GM18519 (cell line): Measurements from ENCODE around the gene ADAMTS13.
"Not testable (repeated sequence)": the region's sequence is repeated elsewhere in the genome, so short reads cannot be mapped to it uniquely, and the experiment has no call there.

Source experiments
- ATAC-seq: cut with Tn5 transposase; IDR thresholded peaks from one replicate; pipeline ENCODE4 v1.9.1; 2021; ENCODE audit warnings: mild to moderate bottlenecking, moderate library complexity; ENCODE audit not compliant: unreplicated experiment, low FRiP score

Gene ADAMTS13

DNA sequence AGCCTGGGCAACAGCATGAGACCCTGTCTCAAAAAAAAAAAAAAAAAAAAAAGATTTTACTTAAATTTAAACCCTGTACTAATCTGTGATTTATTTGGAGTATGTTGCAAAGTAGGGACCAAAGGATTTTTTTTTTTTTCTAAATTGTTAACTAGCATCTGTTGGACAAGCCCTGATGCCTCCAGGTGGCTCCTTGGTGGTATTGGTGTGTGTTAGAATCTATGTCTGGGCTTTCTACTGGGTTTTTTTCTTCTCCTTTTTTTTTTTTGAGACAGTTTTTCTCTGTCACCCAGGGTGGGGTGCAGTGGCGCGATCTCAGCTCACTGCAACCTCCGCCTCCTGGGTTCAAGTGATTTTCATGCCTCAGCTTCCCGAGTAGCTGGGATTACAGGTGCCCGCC lies 29.7 kb downstream of the ADAMTS13 start:
- ATAC-seq = not testable (repeated sequence)

DNA sequence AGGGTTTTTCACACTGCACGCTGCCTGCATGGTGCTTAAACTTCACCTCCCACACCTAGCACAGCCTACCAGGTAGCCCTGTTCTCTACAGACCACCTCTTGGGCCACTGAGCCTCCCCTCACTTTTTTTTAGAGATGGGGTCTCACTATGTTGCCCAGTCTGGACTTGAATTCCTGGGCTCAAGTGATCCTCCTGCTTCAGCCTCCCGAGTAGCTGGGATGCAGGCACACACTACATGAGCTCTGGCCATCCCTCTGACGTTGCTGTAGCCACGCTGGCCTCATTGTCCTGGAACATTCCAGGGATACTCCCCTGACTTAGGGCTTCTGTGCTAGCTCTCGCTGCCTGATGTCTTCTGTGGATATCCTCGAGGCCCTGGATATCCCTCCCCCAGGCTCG lies 30.4 kb downstream of the ADAMTS13 start:
- ATAC-seq = no peak

DNA sequence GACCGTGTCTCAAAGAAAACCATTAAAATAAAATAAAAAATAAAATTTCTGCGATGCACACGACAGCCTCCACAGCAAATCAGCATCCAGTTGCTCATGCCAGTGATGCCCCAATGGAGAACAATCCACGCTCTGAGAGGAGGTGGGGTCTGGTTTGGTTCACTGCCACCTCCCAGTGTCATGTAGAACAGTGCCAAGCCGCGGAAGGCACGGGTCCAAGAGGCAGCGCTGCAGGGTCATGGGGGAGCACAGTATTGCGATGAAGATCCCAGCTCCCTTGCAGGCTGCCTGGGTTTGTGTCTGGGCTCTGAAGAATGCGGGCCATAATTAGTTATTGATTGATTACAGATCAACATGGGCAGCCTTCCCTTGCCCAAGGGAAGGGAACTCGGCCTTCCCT lies 31.5 kb downstream of the ADAMTS13 start:
- no peak for ATAC-seq

DNA sequence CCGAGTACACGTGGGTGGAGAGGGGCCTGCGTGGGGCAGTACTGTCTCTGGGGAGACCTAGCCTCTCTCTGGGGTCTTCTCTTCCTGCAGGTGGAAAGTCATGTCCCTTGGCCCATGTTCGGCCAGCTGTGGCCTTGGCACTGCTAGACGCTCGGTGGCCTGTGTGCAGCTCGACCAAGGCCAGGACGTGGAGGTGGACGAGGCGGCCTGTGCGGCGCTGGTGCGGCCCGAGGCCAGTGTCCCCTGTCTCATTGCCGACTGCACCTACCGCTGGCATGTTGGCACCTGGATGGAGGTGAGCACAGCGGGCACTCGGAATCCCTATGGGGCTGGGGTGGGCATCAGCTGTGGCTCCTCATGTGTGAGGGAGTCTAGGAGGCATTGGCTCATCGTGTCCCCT lies 32.2 kb downstream of the ADAMTS13 start:
- ATAC-seq = no peak

DNA sequence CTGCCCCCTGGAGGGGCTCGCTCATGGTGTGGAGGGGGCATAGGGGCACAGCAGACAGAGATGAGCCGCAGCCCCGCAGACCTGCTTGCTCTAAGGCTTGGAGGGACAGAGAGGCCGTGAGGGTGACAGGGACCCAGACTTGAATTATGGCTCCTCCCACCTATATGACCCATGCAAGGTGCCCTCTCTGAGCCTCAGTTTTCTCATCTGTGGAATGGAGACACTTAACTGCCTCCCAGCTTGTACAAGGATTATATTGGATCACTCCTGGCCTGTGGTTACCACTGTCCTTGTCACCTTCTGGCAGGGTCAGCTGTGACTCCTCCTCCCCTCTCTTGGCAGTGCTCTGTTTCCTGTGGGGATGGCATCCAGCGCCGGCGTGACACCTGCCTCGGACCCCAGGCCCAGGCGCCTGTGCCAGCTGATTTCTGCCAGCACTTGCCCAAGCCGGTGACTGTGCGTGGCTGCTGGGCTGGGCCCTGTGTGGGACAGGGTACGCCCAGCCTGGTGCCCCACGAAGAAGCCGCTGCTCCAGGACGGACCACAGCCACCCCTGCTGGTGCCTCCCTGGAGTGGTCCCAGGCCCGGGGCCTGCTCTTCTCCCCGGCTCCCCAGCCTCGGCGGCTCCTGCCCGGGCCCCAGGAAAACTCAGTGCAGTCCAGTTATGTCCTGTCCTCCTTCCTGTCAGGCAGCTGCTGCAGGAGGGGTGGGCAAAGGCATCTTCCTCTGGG lies 32.9 kb downstream of the ADAMTS13 start:
- no peak for ATAC-seq

DNA sequence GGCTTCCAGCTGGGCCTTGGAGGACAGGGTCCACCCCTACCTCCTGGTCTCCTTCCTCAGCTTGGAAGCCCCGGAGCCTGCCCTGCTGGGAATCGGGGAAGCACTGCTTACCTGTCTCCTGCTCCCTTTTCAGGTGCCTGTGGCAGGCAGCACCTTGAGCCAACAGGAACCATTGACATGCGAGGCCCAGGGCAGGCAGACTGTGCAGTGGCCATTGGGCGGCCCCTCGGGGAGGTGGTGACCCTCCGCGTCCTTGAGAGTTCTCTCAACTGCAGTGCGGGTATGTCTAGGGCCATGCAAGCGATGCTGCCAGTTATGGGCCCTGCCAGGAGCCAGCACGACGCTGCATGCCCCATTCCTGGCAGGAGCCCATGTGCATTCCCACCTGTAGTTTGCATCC lies 33.8 kb downstream of the ADAMTS13 start:
- ATAC-seq = no peak

DNA sequence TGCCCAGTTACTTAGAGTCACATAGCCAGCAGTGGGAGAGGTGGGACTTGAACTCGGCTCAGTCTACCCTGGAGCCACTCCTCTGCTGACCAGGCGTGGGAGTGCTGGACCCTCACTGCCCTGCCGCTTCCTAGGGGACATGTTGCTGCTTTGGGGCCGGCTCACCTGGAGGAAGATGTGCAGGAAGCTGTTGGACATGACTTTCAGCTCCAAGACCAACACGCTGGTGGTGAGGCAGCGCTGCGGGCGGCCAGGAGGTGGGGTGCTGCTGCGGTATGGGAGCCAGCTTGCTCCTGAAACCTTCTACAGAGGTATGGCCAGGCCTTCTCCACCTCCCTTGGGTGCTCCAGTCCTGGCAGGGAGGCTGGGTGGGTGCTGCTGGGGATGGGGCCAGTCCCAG lies 34.2 kb downstream of the ADAMTS13 start:
- no peak for ATAC-seq

DNA sequence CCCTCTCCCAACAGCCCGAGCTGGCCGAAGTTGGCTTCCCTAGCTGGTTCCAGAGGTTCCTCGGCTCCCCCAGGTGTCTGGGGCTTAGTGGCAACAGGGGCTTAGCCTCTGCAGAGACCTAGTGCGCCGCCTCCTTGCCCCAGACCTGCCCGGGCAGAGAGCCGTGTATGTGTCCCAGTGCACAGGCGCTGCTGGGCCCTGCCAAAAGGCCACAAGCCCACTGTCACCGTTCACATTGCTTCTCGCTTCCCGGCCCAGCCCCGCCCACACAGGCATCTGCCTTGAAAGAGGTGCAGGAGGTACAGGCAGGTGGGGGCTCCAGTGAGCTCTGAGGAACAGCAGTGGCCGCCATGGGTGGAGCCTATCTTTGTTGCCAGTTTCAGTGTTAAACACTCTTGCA lies 35.1 kb downstream of the ADAMTS13 start:
- no peak for ATAC-seq

DNA sequence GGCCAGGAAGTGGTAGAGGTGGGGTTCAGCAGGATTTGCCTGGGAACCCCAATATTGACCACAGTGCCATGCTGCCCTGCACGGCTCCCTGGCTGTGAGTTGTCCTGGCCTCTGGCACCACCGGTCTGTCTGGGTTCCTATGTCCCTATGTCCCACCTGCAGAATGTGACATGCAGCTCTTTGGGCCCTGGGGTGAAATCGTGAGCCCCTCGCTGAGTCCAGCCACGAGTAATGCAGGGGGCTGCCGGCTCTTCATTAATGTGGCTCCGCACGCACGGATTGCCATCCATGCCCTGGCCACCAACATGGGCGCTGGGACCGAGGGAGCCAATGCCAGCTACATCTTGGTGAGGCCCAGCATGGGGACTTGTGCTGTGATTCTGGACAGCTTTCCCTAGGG lies 35.6 kb downstream of the ADAMTS13 start:
- ATAC-seq = no peak

DNA sequence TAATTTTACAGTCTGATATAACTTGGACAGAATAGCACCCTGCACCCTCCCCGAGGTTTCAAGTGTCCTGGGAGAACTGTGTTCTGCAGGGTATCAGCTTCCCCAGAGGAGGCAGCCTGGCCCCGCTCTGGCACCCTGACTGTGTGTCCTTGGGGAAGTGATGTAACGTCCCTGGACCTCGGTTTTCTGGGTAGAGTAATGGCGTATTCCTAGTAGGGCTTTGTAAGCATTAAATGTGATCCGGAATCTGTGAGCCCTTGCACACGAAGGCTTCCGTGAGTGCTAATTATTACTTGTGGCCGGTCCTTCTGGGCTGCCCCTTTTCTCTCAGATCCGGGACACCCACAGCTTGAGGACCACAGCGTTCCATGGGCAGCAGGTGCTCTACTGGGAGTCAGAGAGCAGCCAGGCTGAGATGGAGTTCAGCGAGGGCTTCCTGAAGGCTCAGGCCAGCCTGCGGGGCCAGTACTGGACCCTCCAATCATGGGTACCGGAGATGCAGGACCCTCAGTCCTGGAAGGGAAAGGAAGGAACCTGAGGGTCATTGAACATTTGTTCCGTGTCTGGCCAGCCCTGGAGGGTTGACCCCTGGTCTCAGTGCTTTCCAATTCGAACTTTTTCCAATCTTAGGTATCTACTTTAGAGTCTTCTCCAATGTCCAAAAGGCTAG lies 36.6 kb downstream of the ADAMTS13 start:
- no peak for ATAC-seq

DNA sequence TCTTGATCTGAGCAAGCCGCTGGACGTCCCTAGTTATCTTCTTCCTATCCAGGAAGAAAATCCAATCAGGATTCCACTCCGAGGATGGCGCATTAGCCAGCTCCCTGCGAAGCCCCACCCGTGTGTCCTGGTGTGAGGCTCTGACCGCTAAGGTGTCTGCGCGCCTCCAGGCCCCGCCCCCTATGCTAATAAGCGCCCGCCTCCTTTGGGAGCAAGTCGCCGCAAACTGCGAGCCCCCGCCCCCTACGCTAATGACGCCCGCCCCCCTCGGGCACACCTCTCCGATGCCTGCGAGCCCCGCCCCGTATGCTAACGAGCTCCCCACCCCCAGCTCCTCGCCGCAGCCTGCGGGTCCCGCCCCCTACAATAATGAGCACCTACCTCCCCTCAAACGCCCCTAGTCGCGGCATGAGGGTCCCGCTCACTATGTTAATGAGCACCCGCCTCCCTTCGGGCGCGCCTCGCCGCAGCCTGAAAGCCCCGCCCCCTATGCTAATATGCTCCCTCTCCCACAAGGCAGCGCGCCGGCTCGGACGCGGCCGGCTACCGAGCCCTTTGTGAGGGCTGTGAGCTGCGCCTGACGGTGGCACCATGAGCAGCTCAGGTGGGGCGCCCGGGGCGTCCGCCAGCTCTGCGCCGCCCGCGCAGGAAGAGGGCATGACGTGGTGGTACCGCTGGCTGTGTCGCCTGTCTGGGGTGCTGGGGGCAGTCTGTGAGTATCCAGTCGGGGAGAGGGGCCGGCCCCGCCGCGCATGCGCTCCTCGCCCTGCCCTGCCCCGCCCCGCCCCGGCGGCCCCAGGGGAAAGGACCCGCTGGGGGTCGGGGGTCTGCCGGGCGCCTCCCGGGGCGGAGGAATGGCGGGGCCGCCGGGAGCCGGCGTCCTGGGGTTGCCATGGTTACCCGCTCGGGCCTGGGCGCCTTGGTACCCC lies 37.6 kb downstream of the ADAMTS13 start, which contains the start of gene CACFD1:
TSS of gene CACFD1 (plus strand) at position 503 of the 929 bp plus-strand sequence. CDS start at position 592, 89 bp downstream.
- ATAC-seq = peak; percentile 43

DNA sequence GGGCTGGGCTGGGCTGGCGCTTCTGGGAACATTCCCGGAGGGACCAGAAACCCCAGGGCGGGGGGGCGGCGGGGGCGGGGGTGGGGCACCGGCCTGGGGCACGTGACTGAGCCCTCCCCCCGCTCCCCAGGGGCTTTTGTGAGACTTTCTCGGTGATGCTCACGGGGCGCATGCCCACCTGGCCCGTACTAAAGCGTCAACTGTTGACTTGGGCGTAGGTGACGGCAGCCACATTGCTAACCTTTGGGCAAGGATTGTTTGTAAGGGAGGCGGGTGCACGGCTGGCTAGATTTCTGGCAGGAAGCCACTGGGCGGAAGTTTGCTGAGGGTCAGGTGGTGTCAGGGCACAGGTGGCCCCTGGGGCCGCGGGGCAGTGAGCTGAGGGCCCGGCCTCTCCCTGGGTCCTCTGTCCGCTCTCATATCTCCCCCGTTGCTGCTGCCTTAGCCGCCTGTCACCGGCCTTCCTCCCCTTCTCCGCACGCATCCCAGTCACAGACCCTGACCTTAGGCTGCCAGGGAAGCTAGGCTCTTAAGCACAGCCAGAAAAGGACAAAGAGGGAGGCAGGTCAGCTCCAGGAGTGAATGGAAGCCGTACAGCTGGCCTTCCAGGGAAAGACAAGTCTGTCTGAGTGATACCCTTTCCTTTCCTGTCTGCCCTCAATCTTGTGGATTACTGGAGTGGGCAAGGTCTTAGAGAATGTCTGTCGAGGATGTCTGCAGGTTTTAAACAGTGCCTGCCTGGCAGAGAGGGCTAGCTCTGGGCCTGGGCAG lies 38.4 kb downstream of the ADAMTS13 start:
- ATAC-seq = peak; percentile 15

DNA sequence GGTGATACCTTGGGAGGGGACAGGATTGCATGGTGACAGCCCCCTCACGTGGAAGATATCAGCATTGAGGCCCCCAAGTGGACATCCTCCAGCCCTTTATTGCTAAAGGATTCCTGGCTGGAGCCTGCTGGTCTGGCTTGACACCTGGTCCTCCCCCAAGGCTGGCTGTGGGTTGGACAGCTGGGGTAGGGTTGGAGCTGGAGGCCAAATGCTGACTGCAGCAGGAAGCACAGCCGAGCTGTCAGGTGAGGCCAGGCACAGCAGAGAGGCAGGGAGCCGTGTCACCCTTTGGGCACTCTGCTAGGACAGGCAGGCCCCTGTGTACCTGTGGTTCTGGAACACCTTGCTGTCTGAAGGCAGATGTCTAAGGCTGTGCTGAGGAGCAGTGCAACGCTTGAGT lies 39.8 kb downstream of the ADAMTS13 start:
- no peak for ATAC-seq

DNA sequence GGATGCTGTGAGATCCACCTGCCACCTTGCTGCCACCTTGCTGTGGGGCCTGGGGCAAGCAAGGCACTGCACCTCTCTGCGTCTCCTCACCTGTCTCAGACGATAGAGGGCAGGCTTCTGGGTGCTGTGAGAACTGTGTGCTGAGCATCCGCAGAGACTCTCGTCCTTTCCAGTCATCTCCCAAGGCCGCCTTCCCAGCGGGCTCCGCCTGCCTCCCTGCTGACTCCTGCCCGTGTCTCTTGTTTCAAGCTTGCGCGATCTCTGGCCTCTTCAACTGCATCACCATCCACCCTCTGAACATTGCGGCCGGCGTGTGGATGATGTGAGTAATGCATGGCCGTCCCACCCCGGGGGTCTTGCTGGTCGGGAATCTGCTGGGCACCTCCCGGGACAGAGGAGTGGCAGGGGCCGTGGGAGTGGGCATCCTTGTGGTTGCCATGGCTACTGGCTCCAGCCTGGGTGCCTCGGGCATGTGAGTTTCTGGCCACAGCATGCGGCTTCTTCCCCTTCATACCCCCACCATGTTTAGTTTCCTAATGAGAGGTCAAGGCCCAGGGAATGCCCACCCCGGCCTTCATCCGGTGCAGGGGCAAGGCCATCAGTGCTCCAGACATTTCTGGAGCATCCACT lies 41.2 kb downstream of the ADAMTS13 start:
- no peak for ATAC-seq

DNA sequence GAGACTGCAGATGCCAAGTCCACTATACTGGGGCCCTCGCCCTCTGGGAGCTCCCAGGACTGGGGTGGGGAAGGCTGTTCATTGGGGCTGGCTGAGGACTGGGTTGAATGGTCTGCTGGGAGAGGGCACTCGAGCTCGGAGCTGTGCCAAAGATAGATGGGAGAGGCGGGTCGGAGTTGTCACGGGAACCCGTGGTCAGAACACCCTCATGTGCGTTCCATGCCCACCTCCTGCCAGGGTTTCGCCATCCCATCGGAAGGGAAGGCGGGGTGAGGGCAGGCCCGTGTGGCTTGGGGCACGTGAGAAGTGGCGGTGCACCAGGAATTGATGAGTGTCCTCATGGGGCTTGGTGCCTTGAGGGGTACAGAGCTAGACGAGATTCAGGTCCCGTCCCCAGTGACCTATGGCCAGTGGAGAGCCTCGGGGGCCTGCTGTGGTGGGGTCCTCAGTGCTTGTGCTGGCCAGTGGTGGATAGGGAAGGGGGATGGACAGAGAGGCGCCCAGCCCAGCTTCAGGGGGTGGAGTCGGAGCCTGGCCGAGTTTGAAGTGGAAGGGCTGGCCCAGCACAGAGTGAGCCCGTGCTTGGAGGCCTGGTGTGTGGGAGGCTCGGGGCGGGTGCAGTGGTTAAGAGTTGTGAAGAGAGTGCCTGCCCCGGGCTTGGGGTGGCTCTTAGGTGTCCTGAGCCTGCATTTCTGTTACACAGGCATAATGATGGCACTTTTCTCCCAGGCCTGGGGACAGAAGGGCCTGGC lies 41.9 kb downstream of the ADAMTS13 start:
- ATAC-seq = no peak

DNA sequence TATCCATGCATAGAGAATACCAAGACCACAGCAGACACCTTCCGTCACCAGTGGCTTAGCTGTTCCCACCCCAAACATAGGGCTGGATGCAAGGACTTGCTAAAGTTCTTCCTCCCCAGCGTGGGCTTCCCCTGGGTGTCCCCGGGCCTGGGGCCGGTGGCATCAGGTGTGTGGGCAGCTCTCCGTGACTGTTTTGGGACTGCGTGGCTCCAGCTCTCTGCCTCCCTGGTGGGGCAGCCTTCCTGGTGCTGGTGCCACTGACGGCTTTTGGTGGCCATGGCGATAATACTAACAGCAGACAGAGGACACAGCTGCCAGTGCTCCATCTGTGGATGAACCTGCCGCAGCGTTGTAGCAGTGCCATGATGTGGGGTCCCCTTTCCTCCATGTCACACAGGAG lies 42.5 kb downstream of the ADAMTS13 start:
- ATAC-seq = no peak

DNA sequence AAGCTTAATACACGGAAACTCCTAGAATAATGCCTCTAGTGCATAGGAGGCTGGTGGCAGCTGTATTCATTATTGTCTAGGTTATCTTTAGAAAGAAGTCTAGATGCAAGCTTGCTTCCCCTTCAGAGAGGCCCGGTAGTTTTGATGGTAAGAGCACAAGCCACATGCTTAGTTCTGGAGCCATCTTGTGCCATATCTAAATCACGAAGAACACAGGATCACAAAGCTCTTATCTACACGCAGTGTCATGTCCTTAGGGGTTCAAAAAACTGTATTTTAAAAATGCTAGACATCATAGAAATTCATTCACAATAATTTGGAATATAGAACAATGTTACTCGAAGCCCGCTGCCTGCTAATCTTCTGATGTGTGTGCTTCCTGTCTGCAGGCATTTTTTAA lies 43.8 kb downstream of the ADAMTS13 start:
- ATAC-seq = no peak

DNA sequence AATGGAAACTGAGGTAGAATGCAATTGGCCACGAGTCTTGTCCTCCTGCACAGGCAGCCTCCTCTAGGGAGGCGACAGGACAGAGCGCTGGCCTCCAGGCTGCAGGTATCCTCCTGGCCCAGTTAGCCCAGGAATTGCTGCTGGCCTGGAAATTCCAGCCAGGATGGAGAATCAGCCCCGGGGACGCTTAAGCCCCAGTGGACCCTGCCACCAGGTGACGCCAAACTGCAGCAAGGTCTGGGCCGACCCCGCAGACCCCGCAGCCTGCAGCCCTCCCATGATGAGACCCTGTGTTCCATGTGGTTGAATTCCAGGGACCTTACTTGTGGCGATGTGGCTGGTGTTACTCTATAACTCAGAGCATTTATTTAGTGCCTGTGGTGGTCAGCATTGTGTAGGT lies 44.9 kb downstream of the ADAMTS13 start:
- ATAC-seq = no peak

DNA sequence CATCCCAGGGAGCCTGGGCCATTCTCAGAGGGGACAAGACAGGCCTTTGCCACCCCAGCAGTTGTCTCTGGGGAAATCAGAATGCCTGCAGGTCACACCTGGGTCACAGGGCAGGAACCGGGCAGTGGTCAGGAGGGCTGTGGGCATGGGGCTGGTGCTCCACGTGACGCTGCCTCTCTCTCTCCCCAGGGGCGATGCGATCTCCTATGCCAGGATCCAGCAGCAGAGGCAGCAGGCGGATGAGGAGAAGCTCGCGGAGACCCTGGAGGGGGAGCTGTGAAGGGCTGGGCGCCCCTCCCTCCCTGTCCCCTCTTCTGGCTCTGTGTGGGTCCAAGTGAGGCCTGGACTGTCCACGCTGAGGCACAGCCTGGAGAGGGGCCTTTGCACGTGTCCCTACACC lies 46.2 kb downstream of the ADAMTS13 start:
- no peak for ATAC-seq
